IPS DF 6.9 (cell line): ENCODE results near the gene USP7.

Source experiments
- DNase-seq: peaks from one replicate; pipeline ENCODE4 v3.0.0-alpha.2; 2013; ENCODE audit warnings: low read depth, low spot score
- H3K27ac ChIP-seq: one replicate; pipeline ENCODE4 v1.5.1; 2013; ENCODE audit warnings: low read length, control low read depth
- H3K27me3 ChIP-seq: 2 replicates; pipeline ENCODE4 v1.6.1; 2013; ENCODE audit warnings: mild to moderate bottlenecking, low read length; ENCODE audit not compliant: control insufficient read depth, insufficient read depth
- H3K36me3 ChIP-seq: 2 replicates; pipeline ENCODE4 v1.6.1; 2013; ENCODE audit warnings: low read length; ENCODE audit not compliant: control insufficient read depth, insufficient read depth
- H3K4me1 ChIP-seq: 2 replicates; pipeline ENCODE4 v1.6.1; 2013; ENCODE audit warnings: low read length; ENCODE audit not compliant: control insufficient read depth, insufficient read depth
- H3K4me3 ChIP-seq: 2 replicates; pipeline ENCODE4 v1.5.1; 2013; ENCODE audit warnings: mild to moderate bottlenecking, low read length
- H3K9me3 ChIP-seq: 2 replicates; pipeline ENCODE4 v1.6.1; 2013; ENCODE audit warnings: low read length, inconsistent platforms; ENCODE audit not compliant: control insufficient read depth, insufficient read depth
- WGBS: extraction: QIAGEN DNeasy Blood & Tissue Kit; methylation state at CpG from one replicate; pipeline ENCODE4 v1.1.7; 2013; ENCODE audit warnings: mixed read lengths, missing lambda C conversion rate; ENCODE audit not compliant: insufficient read length, insufficient coverage; 5-methylcytosine and 5-hydroxymethylcytosine counted together

The USP7 gene

DNA sequence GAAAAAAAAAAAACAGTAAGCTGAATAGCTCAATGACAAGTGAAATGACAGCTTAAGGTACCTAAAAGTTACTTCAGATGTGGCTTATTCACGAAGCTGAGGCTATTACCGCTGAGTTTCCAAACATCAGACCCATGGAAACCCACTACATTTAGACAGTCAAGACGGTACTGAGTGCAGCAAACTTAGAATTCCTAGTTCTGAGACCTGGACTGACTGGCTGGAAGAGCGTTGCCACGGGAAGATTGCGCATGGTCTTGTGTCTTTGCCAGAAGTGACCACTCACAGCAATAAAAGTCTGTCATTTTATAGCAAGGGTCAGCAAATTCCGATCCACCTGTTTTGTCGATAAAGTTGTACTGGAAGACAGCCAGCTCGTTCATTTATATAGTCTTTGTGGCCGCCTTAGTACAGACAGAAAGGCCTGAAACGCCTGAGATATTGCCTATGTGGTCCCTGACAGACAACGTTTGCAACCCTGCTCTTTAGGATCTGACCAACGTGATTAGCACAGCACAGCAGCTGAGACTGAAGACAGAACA, 62.3 kb downstream of the USP7 start:
- DNase-seq: no peak
- Histone ChIP-seq H3K36me3 (peaks cover 40% of the 10 kb centered on the region), H3K4me3 (no peak overlapping the region), H3K4me1 (no peaks in the 10 kb centered on the region), H3K27me3 (no peaks in the 10 kb centered on the region), H3K9me3 (no peaks in the 10 kb centered on the region), H3K27ac (no peak overlapping the region)
- no CpG with 5 or more reads among the region's 13 CpGs for WGBS

DNA sequence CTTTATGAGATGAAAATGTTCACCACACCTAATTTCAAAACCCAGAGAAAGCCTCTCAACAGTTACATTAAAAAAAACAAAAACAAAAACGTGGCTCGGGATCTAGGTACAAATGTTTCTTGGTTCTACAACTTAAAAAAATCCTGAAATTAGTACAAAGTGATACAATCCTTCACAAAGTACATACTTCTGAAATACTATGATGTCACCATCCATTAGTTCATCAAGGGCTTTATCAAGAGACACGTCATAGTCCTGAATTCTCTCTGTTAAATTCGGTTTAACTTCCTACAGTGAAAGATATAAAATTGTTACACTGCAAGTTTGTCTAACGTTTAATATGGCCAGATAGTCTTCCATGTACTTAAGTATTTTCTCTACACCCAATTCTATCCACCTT, 63.4 kb downstream of the USP7 start:
- no peaks in the 10 kb centered on the region for H3K4me1 ChIP-seq
- no peak overlapping the region for H3K27ac ChIP-seq
- no CpG with 5 or more reads among the region's 5 CpGs for WGBS

DNA sequence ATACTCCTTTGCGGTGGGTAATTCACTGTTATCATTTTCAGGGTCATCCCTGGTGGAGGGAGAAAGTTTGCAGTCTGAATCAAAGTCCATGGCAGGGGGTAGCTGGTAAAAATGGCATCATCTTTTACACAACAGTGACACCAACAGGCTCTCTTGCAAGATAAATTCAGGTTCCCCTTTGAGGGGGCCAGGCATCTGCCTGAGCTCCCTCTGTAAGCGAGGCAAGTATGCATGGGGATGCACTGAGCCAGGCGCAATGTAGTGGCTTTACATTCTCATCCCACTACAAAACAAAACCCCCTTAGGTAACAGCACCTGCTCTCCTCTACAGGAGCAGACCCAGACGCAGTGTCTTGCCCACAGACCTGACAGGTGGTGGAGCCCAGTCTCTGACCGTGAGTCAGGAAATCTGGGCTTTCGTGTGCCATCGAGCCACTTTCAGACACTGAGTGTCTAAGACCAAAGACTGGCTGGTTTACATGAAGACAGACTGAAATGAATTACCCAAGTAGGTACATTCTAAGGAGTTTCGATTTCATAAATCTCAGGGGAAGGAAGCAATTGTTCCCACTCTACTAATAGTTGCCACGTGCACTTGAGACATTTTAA, 63.9 kb downstream of the USP7 start:
- WGBS: no CpG with 5 or more reads among the region's 9 CpGs
- peaks cover 41% of the 10 kb centered on the region for H3K36me3 ChIP-seq
- no peaks in the 10 kb centered on the region for H3K27me3 ChIP-seq
- no peak for DNase-seq
- H3K9me3 ChIP-seq: no peaks in the 10 kb centered on the region
- no peak overlapping the region for H3K27ac ChIP-seq
- no peaks in the 10 kb centered on the region for H3K4me1 ChIP-seq
- H3K4me3 ChIP-seq: no peak overlapping the region

More for the DNA sequence above, 63.4 kb downstream of the USP7 start:
- DNase-seq: no peak
- Histone ChIP-seq H3K4me3 (no peak overlapping the region), H3K27me3 (no peaks in the 10 kb centered on the region), H3K9me3 (no peaks in the 10 kb centered on the region), H3K36me3 (peaks cover 40% of the 10 kb centered on the region)

DNA sequence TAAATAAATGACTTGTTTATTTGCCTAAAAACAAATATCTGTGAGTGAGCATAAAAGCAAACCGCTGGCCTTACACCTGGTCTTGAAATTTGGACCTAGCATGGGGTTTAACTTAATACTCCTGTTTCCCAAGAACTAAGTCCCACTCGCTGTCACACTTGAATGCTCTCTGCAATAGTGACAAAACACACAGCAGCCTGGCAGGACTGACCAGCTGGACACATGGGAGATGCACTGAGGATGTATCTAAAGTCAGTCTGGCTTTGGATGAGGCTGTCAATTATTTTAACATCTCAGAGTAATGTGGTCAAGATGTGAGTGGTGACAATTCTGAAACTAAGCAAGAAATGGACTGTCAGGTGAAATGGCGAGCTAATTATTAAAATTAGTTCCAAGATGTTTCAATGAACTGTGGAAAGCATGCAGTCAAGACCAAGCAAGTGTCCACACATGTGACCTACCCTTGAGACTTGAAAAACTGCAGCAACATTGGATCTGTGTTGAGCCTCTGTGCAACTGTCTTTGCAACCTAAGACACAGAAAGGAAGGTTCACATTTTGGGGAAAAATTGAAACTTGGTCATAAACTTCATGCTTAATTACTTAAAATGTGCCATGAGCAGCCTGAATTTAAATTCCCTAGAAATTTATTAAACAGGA, 64.9 kb downstream of the USP7 start:
- H3K9me3 ChIP-seq: no peaks in the 10 kb centered on the region
- peaks cover 43% of the 10 kb centered on the region for H3K36me3 ChIP-seq
- WGBS: no CpG with 5 or more reads among the region's 3 CpGs
- H3K4me3 ChIP-seq: no peak overlapping the region
- DNase-seq: no peak
- no peak overlapping the region for H3K27ac ChIP-seq
- H3K4me1 ChIP-seq: no peaks in the 10 kb centered on the region
- no peaks in the 10 kb centered on the region for H3K27me3 ChIP-seq

DNA sequence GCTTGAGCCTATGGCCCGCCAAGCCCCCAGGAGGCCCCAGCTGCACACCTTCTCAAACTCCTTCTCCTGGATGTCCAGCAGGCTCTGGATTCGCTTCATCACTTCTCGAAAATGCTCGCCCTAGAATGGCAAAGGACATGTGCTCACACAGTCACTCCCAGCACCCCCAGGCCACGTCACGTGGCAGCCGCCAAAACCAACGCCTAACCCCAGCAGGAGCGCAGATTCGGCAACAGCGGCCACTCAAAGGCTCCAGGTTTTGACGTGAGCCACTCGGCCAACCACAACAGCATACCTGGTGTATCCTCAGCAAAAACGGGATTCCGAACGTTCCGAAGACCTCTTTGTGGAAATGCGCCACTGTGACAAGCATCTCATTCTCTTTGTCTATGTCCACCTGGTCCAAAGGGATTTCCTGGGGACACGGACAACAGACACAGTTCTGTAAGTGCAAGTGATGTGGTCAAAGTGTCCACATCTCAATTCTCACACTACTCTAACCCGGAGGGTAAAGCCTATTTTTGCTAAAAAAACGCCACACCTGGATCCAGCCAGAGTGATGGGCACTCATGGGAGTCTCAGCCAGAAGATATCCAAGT, 68.9 kb downstream of the USP7 start:
- WGBS: no CpG with 5 or more reads among the region's 21 CpGs
- Histone ChIP-seq H3K4me3 (no peak overlapping the region; the same call in 1 of the 2 replicates), H3K36me3 (peaks cover 49% of the 10 kb centered on the region), H3K4me1 (no peaks in the 10 kb centered on the region), H3K27ac (no peak overlapping the region), H3K27me3 (no peaks in the 10 kb centered on the region), H3K9me3 (no peaks in the 10 kb centered on the region)
- no peak for DNase-seq

DNA sequence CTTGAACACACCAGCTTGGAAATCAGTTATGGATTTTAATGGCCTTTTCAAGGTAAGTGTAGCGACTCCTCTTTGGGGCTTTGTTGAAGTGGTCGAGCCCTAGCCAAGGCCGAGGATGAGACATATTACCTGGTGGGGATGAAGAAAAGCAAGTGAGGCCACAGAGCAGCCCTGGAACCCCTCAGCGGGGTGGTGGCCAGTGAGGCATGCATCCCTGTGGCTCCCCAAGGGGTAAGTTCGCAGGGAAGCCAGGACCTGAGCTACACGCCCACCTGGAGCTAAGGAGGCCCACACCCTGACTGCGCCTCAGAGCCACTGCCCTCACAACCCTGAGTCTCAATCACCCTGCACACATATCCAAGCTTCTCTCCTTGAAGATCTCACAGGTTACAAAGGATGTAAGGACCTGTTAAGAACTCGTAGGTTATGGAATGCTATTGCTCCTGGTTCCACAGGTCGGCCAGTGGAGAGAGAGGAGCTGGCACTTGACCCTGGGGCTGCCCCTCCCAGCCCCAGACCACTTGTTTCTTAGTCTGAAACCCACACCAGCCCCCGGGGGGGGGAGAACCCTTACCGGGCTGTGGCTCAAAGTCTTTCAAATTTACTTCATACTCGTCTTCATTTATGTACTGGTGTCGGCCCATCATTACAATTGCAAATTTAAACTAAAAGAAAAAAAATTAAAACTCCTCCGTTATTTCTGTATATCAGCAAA, 69.6 kb downstream of the USP7 start:
- no peak overlapping the region for H3K4me3 ChIP-seq
- H3K4me1 ChIP-seq: no peaks in the 10 kb centered on the region
- H3K36me3 ChIP-seq: peaks cover 50% of the 10 kb centered on the region
- WGBS: 100% methylated on average over 1 of the region's 14 CpGs
- H3K27me3 ChIP-seq: no peaks in the 10 kb centered on the region
- no peaks in the 10 kb centered on the region for H3K9me3 ChIP-seq
- H3K27ac ChIP-seq: no peak overlapping the region
- no peak for DNase-seq

DNA sequence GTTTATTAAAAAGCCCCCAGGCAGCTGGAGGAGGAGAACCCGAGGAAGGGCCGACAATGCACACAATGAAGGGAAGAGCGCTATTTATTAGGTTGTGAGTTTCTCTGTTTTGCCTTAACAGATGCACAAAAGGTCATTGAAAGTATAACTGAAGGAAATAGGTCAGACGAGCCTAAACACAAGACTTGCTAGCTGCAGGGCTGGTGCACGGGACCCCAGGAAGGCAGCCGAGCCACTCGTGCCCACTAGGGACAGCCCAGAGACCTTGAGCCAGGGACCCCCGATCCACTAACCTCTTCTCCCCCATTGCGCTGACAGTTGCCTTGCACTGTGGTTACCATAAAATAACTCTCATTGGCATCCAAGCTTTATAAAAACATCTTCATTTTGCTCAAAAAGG, 70.3 kb downstream of the USP7 start:
- Histone ChIP-seq H3K27ac (no peak overlapping the region), H3K27me3 (no peaks in the 10 kb centered on the region), H3K9me3 (no peaks in the 10 kb centered on the region), H3K4me1 (no peaks in the 10 kb centered on the region), H3K36me3 (peaks cover 45% of the 10 kb centered on the region), H3K4me3 (no peak overlapping the region)
- no CpG with 5 or more reads among the region's 9 CpGs for WGBS
- no peak for DNase-seq

DNA sequence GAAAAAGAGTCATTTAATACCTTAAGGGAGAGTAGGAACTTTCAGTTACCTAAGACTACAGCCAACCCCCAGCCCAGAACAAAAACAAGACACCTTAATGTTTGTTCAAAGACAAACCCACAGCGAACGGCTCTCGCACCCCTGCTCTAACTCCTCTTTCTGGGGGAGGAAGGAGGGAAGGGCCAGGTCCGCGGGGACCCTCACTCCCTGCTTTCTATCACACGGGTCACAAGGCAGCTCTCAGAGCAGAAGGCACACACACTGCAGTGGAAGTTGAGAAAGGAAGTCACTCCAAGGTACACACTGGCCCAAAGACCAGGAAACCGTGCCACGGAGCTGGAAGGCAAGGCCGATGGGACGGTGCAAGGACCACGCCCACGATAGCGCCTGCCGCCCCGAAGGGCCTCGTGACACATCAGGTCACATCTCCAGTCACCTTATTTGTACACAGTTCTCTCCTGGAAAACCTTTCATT, 71.6 kb downstream of the USP7 start:
- no peak for DNase-seq
- H3K4me1 ChIP-seq: no peaks in the 10 kb centered on the region
- H3K9me3 ChIP-seq: no peaks in the 10 kb centered on the region
- H3K27me3 ChIP-seq: no peaks in the 10 kb centered on the region
- no CpG with 5 or more reads among the region's 16 CpGs for WGBS
- peaks cover 40% of the 10 kb centered on the region for H3K36me3 ChIP-seq
- H3K4me3 ChIP-seq: no peak overlapping the region
- no peak overlapping the region for H3K27ac ChIP-seq

DNA sequence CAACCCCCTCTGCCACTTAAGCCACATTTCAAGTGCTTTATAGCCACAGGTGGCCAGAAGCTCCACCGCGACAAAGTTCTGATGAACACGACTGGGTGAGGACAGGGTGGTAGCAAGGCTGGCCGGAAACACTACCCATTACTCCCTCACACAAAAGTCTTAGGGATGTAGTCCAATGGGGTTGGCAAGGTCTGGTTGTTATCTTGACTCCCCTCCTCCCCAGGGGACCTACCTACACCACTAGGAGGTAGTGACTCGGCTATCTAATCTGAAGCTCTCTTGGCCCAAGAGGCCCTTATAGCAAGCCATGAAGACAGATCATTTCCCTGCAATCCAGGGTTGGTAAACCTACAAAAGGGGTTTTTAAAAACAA, 73.2 kb downstream of the USP7 start:
- no peak overlapping the region for H3K27ac ChIP-seq
- DNase-seq: no peak

DNA sequence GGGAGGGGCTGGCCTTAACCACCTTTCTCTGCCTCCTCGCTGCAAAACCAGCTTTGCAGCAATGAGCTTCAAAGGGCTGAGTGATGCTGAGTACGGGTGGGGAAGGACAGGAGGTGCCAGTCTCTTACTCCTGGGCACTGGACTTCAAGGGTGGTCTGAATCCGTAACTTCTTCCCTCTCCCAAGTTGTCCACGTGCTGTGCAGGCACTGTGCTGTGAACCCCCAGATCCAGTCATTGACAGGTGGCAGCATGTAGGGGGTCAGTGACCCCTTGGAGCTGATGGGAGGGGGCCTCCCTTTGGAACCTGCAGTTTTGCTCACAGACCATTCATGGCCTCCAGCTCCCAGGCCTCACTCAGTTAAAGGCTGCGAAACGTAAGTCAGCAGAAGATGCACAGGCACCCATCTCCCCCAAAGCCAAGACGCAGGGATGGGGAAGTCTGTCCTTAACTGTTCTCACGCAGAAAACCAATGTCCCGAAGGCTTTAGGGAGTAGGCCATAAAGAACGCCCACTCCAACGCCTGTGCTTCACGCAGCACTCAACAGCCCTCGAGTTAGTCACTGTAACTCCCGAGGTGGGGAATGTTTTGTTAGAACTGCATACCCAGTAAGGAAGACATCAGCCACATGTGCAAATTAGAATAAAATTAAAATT, 73.7 kb downstream of the USP7 start:
- peaks cover 33% of the 10 kb centered on the region for H3K36me3 ChIP-seq
- H3K4me3 ChIP-seq: no peak overlapping the region
- no peaks in the 10 kb centered on the region for H3K27me3 ChIP-seq
- H3K27ac ChIP-seq: no peak overlapping the region
- 0 out of 2 replicates have a peak, but pooled peaks cover 2% of the 10 kb centered on the region for H3K4me1 ChIP-seq
- no peak for DNase-seq
- WGBS: no CpG with 5 or more reads among the region's 14 CpGs
- no peaks in the 10 kb centered on the region for H3K9me3 ChIP-seq

More for the DNA sequence above, 73.2 kb downstream of the USP7 start:
- Histone ChIP-seq H3K4me3 (no peak overlapping the region), H3K4me1 (0 out of 2 replicates have a peak, but pooled peaks cover 2% of the 10 kb centered on the region), H3K9me3 (no peaks in the 10 kb centered on the region), H3K36me3 (peaks cover 35% of the 10 kb centered on the region), H3K27me3 (no peaks in the 10 kb centered on the region)
- no CpG with 5 or more reads among the region's 5 CpGs for WGBS
